ENCODE results near the gene TMEM50A. TPM values are rescaled to one million over a fixed set of nuclear protein-coding genes. Genes with fewer than 3 reads are reported as not detected.
"Not testable (repeated sequence)": the region's sequence is repeated elsewhere in the genome, so short reads cannot be mapped to it uniquely, and the experiment has no call there.

Gene TMEM50A
- total RNA-seq, 4 donors from 2014 or later = 63.5 to 89.7 (median 77.2) TPM

GRCh38 chr1:25378367-25378766, 40.2 kb downstream of the TMEM50A start:
- intact Hi-C loops (cut with DNase I; ENCODE audit: low total_unique reads); DNase-seq (ENCODE audit: low spot score in 2 of 2); H3K4me3 ChIP-seq (ENCODE audit: low read depth, poor library complexity, severe bottlenecking): not testable (repeated sequence)
- WGBS, 2 donors = 90 to 91% methylated on average over 3 of the region's 3 CpGs

GRCh38 chr1:25382543-25382942, 44.4 kb downstream of the TMEM50A start:
- intact Hi-C loops (cut with DNase I; ENCODE audit: low total_unique reads); H3K4me3 ChIP-seq (ENCODE audit: low read depth, poor library complexity, severe bottlenecking); DNase-seq (ENCODE audit: low spot score in 2 of 2): not testable (repeated sequence)
- 73 to 74% methylated on average over 1 of the region's 1 CpG for WGBS, 2 donors

- DNase-seq (ENCODE audit: low spot score in 2 of 2); H3K4me3 ChIP-seq (ENCODE audit: low read depth, poor library complexity, severe bottlenecking); intact Hi-C loops (cut with DNase I; ENCODE audit: low total_unique reads): not testable (repeated sequence)
- 79 to 82% methylated on average over 1 of the region's 1 CpG for WGBS, 2 donors
Measured at GRCh38 chr1:25383090-25383489, 45.0 kb downstream of the TMEM50A start.

GRCh38 chr1:25383875-25384274, 45.7 kb downstream of the TMEM50A start:
- DNase-seq (ENCODE audit: low spot score in 2 of 2); H3K4me3 ChIP-seq (ENCODE audit: low read depth, poor library complexity, severe bottlenecking); intact Hi-C loops (cut with DNase I; ENCODE audit: low total_unique reads): not testable (repeated sequence)
- WGBS, 2 donors = no CpG with 5 or more reads among the region's 1 CpG

GRCh38 chr1:25387096-25387495, 49.0 kb downstream of the TMEM50A start:
- intact Hi-C loops (cut with DNase I; ENCODE audit: low total_unique reads); DNase-seq (ENCODE audit: low spot score in 2 of 2); H3K4me3 ChIP-seq (ENCODE audit: low read depth, poor library complexity, severe bottlenecking): not testable (repeated sequence)
- WGBS, 2 donors = 41 to 43% methylated on average over 4 of the region's 4 CpGs

GRCh38 chr1:25388691-25389090, 50.6 kb downstream of the TMEM50A start:
- intact Hi-C loops (cut with DNase I; ENCODE audit: low total_unique reads); H3K4me3 ChIP-seq (ENCODE audit: low read depth, poor library complexity, severe bottlenecking); DNase-seq (ENCODE audit: low spot score in 2 of 2): not testable (repeated sequence)
- WGBS, 2 donors = 71 to 78% methylated on average over 4 to 6 of the region's 9 CpGs

- peak in 1 of 2 donors; percentile 10 for DNase-seq (ENCODE audit: low spot score in 2 of 2)
- H3K4me3 ChIP-seq (ENCODE audit: low read depth, poor library complexity, severe bottlenecking); intact Hi-C loops (cut with DNase I; ENCODE audit: low total_unique reads): not testable (repeated sequence)
- WGBS, 2 donors = 81 to 86% methylated on average over 3 of the region's 3 CpGs
Measured at GRCh38 chr1:25389721-25390120, 51.6 kb downstream of the TMEM50A start.

- 95 to 97% methylated on average over 6 of the region's 6 CpGs for WGBS, 2 donors
- TF ChIP-seq CTCF (IDR thresholded peaks at IDR 0.05) = no peak
- TF ChIP-seq POLR2A (IDR thresholded peaks at IDR 0.05) = no peak
- H3K4me3 ChIP-seq (ENCODE audit: low read depth, poor library complexity, severe bottlenecking) = no peak overlapping the region
- intact Hi-C loops (cut with DNase I; ENCODE audit: low total_unique reads) = no loop called here
- no peak for DNase-seq (ENCODE audit: low spot score in 2 of 2)
Measured at GRCh38 chr1:25392841-25393240, 54.7 kb downstream of the TMEM50A start.

- intact Hi-C loops (cut with DNase I; ENCODE audit: low total_unique reads); DNase-seq (ENCODE audit: low spot score in 2 of 2); H3K4me3 ChIP-seq (ENCODE audit: low read depth, poor library complexity, severe bottlenecking): not testable (repeated sequence)
- 54 to 68% methylated on average over 6 to 7 of the region's 10 CpGs for WGBS, 2 donors
Measured at GRCh38 chr1:25397549-25397948, 59.4 kb downstream of the TMEM50A start.

- intact Hi-C loops (cut with DNase I; ENCODE audit: low total_unique reads); DNase-seq (ENCODE audit: low spot score in 2 of 2); H3K4me3 ChIP-seq (ENCODE audit: low read depth, poor library complexity, severe bottlenecking): not testable (repeated sequence)
- no CpG with 5 or more reads among the region's 2 CpGs for WGBS, 2 donors
Measured at GRCh38 chr1:25398079-25398478, 59.9 kb downstream of the TMEM50A start.

- intact Hi-C loops (cut with DNase I; ENCODE audit: low total_unique reads); H3K4me3 ChIP-seq (ENCODE audit: low read depth, poor library complexity, severe bottlenecking): not testable (repeated sequence)
Measured at GRCh38 chr1:25402947-25403803, 65.0 kb downstream of the TMEM50A start.

GRCh38 chr1:25405731-25406305, 67.7 kb downstream of the TMEM50A start:
- WGBS, 2 donors = 80% methylated on average over 8 of the region's 12 CpGs; no CpG with 5 or more reads in 1 of the 2 donors
- H3K4me3 ChIP-seq (ENCODE audit: low read depth, poor library complexity, severe bottlenecking); DNase-seq (ENCODE audit: low spot score in 2 of 2); intact Hi-C loops (cut with DNase I; ENCODE audit: low total_unique reads): not testable (repeated sequence)

More at GRCh38 chr1:25402947-25403803, 65.0 kb downstream of the TMEM50A start:
- DNase-seq (ENCODE audit: low spot score in 2 of 2) = not testable (repeated sequence)
- WGBS, 2 donors = 15 to 18% methylated on average over 6 to 7 of the region's 8 CpGs

GRCh38 chr1:25409641-25410427, 71.7 kb downstream of the TMEM50A start:
- H3K4me3 ChIP-seq (ENCODE audit: low read depth, poor library complexity, severe bottlenecking); DNase-seq (ENCODE audit: low spot score in 2 of 2); intact Hi-C loops (cut with DNase I; ENCODE audit: low total_unique reads): not testable (repeated sequence)
- 89 to 90% methylated on average over 10 of the region's 10 CpGs for WGBS, 2 donors

All from lower leg skin (tissue), 4 donors.